ENCODE measurements around the gene MGAT5.

DNA sequence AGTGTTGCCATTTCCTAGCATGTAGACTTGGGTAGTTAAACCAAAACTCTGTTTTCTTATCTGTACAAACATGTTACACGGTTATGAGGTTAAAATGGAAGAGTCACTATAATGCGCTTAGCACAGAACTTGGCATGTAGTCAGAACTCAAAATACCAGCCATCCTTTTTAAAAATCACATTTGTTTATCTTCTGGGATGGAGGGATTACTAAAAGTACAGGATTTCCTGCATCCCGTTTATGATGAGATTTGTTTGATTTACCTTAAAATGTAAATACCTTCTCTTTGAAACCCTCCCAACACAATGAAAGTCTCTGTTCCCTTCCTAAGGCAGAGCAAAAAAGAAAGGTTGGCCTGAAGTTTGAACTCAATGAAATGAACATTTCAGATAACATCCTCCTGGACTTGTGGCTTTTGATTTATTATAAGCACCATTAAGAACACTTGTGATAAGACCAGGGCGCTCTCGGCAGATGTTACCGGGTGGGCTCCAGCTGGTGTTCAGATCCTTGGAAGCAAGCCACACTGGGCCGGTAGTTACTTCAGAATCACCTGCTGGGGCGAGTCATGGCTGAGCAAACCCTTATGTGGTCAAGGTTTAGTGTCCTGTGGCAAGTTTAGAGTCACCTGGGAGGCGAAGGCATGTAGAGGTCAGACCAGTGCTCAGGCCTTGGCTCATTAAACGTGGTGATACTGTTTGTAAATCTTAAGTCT, 105.7 kb downstream of the MGAT5 start:
- TF ChIP-seq, protein P1, sequence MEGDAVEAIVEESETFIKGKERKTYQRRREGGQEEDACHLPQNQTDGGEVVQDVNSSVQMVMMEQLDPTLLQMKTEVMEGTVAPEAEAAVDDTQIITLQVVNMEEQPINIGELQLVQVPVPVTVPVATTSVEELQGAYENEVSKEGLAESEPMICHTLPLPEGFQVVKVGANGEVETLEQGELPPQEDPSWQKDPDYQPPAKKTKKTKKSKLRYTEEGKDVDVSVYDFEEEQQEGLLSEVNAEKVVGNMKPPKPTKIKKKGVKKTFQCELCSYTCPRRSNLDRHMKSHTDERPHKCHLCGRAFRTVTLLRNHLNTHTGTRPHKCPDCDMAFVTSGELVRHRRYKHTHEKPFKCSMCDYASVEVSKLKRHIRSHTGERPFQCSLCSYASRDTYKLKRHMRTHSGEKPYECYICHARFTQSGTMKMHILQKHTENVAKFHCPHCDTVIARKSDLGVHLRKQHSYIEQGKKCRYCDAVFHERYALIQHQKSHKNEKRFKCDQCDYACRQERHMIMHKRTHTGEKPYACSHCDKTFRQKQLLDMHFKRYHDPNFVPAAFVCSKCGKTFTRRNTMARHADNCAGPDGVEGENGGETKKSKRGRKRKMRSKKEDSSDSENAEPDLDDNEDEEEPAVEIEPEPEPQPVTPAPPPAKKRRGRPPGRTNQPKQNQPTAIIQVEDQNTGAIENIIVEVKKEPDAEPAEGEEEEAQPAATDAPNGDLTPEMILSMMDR (IDR thresholded peaks at IDR 0.05; ENCODE audit: low read depth, low read length) = no peak
- TF ChIP-seq EZH2phosphoT487 (IDR thresholded peaks at IDR 0.05; ENCODE audit: low read depth) = no peak

Measured in OCI-LY3 (cell line).